Measurements from ENCODE around the gene PRKCE.
"Not testable (repeated sequence)": the region's sequence is repeated elsewhere in the genome, so short reads cannot be mapped to it uniquely, and the experiment has no call there.

The PRKCE gene

GRCh38 chr2:46200100-46200690 is 548.7 kb downstream of the PRKCE start:
- TF ChIP-seq CTCF (IDR thresholded peaks at IDR 0.05; ENCODE audit: extremely low read depth, missing control alignments), result no peak
- DNase-seq (ENCODE audit: low spot score), result peak; percentile 37

GRCh38 chr2:46200861-46201605 is 549.6 kb downstream of the PRKCE start:
- TF ChIP-seq CTCF (IDR thresholded peaks at IDR 0.05; ENCODE audit: extremely low read depth, missing control alignments), result no peak
- no peak for DNase-seq (ENCODE audit: low spot score)

- TF ChIP-seq CTCF (IDR thresholded peaks at IDR 0.05; ENCODE audit: extremely low read depth, missing control alignments), result no peak
- no peak for DNase-seq (ENCODE audit: low spot score)
These were observed 551.0 kb downstream of the PRKCE start for GRCh38 chr2:46202453-46202852.

GRCh38 chr2:46202987-46203386 is 551.5 kb downstream of the PRKCE start:
- DNase-seq (ENCODE audit: low spot score), result no peak
- no peak for TF ChIP-seq CTCF (IDR thresholded peaks at IDR 0.05; ENCODE audit: extremely low read depth, missing control alignments)

- DNase-seq (ENCODE audit: low spot score), result not testable (repeated sequence)
These were observed 552.2 kb downstream of the PRKCE start for GRCh38 chr2:46203636-46204035.

- no peak for TF ChIP-seq CTCF (IDR thresholded peaks at IDR 0.05; ENCODE audit: extremely low read depth, missing control alignments)
- DNase-seq (ENCODE audit: low spot score), result no peak
These were observed 556.1 kb downstream of the PRKCE start for GRCh38 chr2:46207591-46207990.

- no peak for TF ChIP-seq CTCF (IDR thresholded peaks at IDR 0.05; ENCODE audit: extremely low read depth, missing control alignments)
- no peak for DNase-seq (ENCODE audit: low spot score)
These were observed 557.3 kb downstream of the PRKCE start for GRCh38 chr2:46208766-46209165.

GRCh38 chr2:46210063-46210462 is 558.6 kb downstream of the PRKCE start:
- no peak for TF ChIP-seq CTCF (IDR thresholded peaks at IDR 0.05; ENCODE audit: extremely low read depth, missing control alignments)
- no peak for DNase-seq (ENCODE audit: low spot score)

Data from GM20000 (cell line).